SK-N-MC (cell line): Measurements from ENCODE around the gene ZNF275.

Source experiments
- DNase-seq: peaks from one replicate; pipeline ENCODE4 v3.0.0-alpha.2; 2011; ENCODE audit warnings: low read depth, low spot score
- H3K27ac ChIP-seq: fragments of 200-600 bp; sonication (generic); 2 replicates; pipeline ENCODE4 v1.5.1; 2016; ENCODE audit warnings: mixed run types
- H3K36me3 ChIP-seq: fragments of 200-600 bp; sonication (generic); 2 replicates; pipeline ENCODE4 v1.6.1; 2017; ENCODE audit warnings: antibody characterized with exemption, low read length, mixed read lengths; ENCODE audit not compliant: insufficient read depth
- H3K4me3 ChIP-seq: fragments of 200-600 bp; sonication (generic); 2 replicates; pipeline ENCODE4 v1.5.1; 2016
- H3K9ac ChIP-seq: fragments of 200-600 bp; sonication (generic); 2 replicates; pipeline ENCODE4 v1.8.0; 2017; ENCODE audit warnings: mixed run types, mixed read lengths; ENCODE audit not compliant: insufficient read length
- H3K9me3 ChIP-seq: fragments of 200-600 bp; sonication (generic); 2 replicates; pipeline ENCODE4 v1.6.1; 2017; ENCODE audit warnings: low read depth, mild to moderate bottlenecking, antibody characterized with exemption, low read length, moderate library complexity, mixed read lengths
- EZH2 ChIP-seq: fragments of 200-600 bp; sonication (generic); IDR thresholded peaks from one replicate; pipeline ENCODE4 v1.6.1; 2017; ENCODE audit warnings: antibody characterized with exemption
- FOXP2 ChIP-seq: optimal IDR thresholded peaks from 2 replicates; pipeline ENCODE3; 2011; ENCODE audit warnings: mild to moderate bottlenecking, moderate library complexity; ENCODE audit not compliant: insufficient read depth; ENCODE audit errors: extremely low read length, control extremely low read depth
- POLR2AphosphoS5 ChIP-seq: IDR thresholded peaks from 2 replicates; pipeline ENCODE4 v1.6.1; 2012; ENCODE audit warnings: mild to moderate bottlenecking, low read depth, low read length, borderline replicate concordance

ZNF275 gene

DNA sequence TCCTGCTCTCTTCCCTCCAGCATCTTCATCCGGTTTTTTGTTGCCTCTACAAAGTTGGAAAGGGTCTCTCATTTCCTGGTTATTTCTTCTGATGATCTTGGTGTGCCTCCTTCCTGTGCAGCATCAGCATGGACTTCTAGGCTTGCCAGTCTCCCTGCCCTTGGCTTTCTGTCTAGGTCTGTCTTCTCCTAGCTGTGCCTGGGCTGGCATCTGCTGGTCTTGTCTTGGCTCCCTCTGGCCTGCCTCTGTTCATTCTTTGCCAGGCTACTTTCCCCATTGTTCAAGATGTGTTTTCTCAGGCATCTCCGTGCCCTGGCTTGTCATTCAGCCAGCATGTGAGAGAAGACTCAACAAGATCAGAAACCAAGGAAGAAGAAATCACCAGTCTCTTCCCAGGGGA, 9.7 kb downstream of the ZNF275 start:
- H3K36me3 ChIP-seq: peaks cover 72% of the 10 kb centered on the region
- H3K4me3 ChIP-seq: no peak overlapping the region
- H3K27ac ChIP-seq: no peak overlapping the region
- no peaks in the 10 kb centered on the region for H3K9me3 ChIP-seq
- DNase-seq: no peak
- no peak for TF ChIP-seq FOXP2
- no peak overlapping the region for H3K9ac ChIP-seq

DNA sequence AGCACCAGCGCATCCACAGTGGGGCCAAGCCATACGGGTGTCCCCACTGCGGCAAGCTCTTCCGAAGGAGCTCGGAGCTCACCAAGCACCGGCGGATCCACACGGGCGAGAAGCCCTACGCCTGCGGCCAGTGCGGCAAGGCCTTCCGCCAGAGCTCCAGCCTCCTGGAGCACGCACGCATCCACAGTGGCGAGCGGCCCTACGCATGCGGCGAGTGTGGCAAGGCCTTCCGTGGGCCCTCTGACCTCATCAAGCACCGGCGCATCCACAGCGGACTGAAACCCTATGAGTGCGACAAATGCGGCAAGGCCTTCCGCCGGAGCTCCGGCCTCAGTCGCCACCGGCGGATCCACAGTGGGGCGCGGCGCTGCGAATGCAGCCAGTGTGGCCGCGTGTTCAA, 13.6 kb downstream of the ZNF275 start:
- Histone ChIP-seq H3K9me3 (no peaks in the 10 kb centered on the region), H3K4me3 (no peak overlapping the region), H3K36me3 (peaks cover 49% of the 10 kb centered on the region; the same call in 1 of the 2 replicates), H3K9ac (no peak overlapping the region), H3K27ac (no peak overlapping the region)
- DNase-seq: no peak
- TF ChIP-seq EZH2: no peak
- TF ChIP-seq POLR2AphosphoS5: no peak
- TF ChIP-seq FOXP2: no peak

DNA sequence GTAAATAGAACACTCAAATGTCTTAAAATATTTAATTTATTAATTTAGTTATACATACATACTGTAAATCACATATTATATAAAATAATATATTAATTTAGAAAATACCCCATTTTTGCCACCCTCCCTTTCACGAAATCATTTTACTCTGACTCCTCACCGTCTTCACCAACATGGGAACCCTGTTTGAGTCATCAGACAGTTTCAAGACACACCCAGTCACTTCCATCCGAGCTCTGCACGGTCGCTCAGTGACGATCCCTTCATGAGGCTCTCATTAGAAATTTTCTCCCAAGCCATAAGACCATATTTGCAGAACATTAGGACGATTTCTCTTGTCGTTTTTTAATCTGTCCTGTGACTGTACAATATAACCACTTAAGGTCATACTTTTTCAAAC, 14.5 kb downstream of the ZNF275 start:
- H3K9ac ChIP-seq: no peak overlapping the region
- no peak overlapping the region for H3K4me3 ChIP-seq
- peaks cover 49% of the 10 kb centered on the region; the same call in 1 of the 2 replicates for H3K36me3 ChIP-seq
- TF ChIP-seq FOXP2 (no peak), POLR2AphosphoS5 (no peak)
- no peaks in the 10 kb centered on the region for H3K9me3 ChIP-seq
- no peak overlapping the region for H3K27ac ChIP-seq
- DNase-seq: no peak

DNA sequence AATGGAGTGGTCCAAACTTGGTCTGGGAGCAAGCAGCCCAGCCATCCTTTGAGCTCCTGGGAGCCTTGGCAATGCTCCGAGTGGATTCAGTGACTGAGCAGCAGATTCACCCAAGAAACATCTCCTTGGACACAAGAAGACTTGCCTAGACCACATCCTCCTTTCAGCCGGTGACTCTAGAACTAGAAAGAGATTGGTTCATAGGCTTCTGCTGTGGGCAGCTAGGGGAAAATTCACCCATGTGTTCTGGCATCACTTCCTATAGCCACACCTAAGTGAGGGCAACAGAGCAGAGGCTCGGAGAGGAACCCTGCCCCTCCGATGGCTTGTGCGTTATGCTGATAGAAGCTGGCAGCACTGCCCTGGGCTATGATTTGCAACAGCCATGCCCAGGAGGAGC, 16.0 kb downstream of the ZNF275 start:
- TF ChIP-seq EZH2 (no peak), FOXP2 (no peak), POLR2AphosphoS5 (no peak)
- no peak overlapping the region for H3K9ac ChIP-seq
- no peak overlapping the region for H3K27ac ChIP-seq
- H3K36me3 ChIP-seq: peaks cover 35% of the 10 kb centered on the region; the same call in 1 of the 2 replicates
- no peaks in the 10 kb centered on the region for H3K9me3 ChIP-seq
- H3K4me3 ChIP-seq: no peak overlapping the region
- DNase-seq: no peak

DNA sequence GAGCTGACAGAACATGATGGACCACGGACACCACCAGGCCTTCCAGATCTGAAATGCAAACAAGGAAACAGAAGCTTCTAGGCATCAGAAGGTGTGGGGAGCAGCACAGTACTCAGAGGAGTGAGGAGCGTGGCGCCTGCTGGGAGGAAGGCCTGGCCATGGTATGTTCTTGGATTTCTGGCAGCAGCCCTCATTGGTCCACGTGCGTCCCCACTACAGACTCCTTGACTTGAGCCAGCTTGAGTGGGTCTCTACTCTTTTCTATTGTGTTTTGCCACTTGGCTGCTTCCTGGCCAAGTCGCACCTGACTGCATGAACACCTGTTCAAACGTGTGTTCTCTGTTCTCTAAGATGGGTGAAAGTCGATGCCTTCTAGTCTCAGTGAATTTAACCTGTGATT, 18.0 kb downstream of the ZNF275 start:
- H3K9ac ChIP-seq: no peak overlapping the region
- TF ChIP-seq EZH2: no peak
- no peak for TF ChIP-seq FOXP2
- TF ChIP-seq POLR2AphosphoS5: no peak
- no peaks in the 10 kb centered on the region for H3K9me3 ChIP-seq
- no peak for DNase-seq
- peaks cover 19% of the 10 kb centered on the region; the same call in 1 of the 2 replicates for H3K36me3 ChIP-seq
- H3K4me3 ChIP-seq: no peak overlapping the region
- no peak overlapping the region for H3K27ac ChIP-seq

DNA sequence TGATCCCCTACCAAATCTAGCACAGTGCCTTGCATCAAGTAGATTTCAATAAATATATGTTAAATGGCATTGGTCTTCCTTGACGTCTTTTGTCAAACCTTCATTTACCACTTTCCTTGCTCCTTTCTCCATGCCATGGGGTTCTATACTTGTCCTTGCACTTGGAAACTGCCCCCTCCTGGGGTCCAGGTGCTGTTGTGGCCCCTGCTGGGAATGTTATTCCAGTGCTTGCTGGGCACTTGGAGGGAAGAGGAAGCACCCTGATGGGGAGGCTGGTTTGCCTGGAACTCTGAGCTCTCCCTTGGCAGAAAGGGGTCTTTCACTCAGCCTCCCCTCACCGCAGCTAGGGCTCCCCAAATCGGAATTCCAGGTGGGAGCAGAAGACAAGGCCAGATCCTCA, 18.9 kb downstream of the ZNF275 start:
- Histone ChIP-seq H3K36me3 (peaks cover 10% of the 10 kb centered on the region; the same call in 1 of the 2 replicates), H3K9ac (no peak overlapping the region), H3K27ac (no peak overlapping the region), H3K4me3 (no peak overlapping the region), H3K9me3 (no peaks in the 10 kb centered on the region)
- no peak for DNase-seq
- TF ChIP-seq EZH2: no peak
- TF ChIP-seq FOXP2: no peak
- no peak for TF ChIP-seq POLR2AphosphoS5

DNA sequence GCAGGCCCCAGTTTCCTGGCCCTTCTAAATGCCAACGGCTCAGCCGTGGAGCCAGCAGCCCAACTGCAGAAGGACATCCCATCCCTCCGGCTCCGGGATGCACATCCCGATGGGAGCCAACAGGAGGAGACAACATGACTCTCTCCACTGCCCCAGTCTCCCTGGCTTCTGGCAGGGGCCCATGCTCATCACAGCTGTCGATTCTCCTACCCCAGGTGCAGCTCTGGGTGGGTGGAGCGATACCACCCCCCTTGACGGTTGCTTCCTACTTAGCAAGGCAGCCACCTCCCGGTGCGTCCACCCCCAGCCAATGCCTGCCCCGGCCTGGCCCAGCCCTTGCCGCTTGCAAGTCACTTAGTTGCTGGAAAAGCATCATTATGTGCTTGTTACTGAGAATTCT, 19.5 kb downstream of the ZNF275 start:
- Histone ChIP-seq H3K36me3 (peaks cover 7% of the 10 kb centered on the region; the same call in 1 of the 2 replicates), H3K4me3 (no peak overlapping the region), H3K9me3 (no peaks in the 10 kb centered on the region), H3K9ac (no peak overlapping the region), H3K27ac (no peak overlapping the region)
- TF ChIP-seq EZH2: no peak
- no peak for TF ChIP-seq POLR2AphosphoS5
- no peak for TF ChIP-seq FOXP2
- no peak for DNase-seq

DNA sequence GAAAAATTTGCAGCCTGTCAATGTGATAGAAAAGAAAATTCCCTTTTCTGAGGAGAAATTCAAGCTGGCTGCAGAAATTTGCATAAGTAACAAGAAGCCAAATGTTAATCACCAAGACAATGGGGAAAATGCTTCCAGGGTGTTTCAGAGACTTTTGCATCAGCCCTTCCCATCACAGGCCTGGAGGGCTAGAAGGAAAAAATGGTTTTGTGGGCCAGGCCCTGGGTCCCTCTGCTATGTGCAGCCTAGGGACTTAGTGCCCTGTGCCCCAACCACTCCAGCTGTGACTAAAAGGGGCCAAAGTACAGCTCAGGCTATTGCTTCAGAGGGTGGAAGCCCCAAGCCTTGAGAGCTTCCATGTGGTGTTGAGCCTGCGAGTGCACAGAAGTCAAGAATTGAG, 23.9 kb downstream of the ZNF275 start:
- no peak overlapping the region for H3K27ac ChIP-seq
- no peak for DNase-seq
- H3K9me3 ChIP-seq: no peaks in the 10 kb centered on the region
- H3K4me3 ChIP-seq: no peak overlapping the region
- H3K36me3 ChIP-seq: no peaks in the 10 kb centered on the region
- TF ChIP-seq POLR2AphosphoS5 (no peak), EZH2 (no peak), FOXP2 (no peak)
- no peak overlapping the region for H3K9ac ChIP-seq

DNA sequence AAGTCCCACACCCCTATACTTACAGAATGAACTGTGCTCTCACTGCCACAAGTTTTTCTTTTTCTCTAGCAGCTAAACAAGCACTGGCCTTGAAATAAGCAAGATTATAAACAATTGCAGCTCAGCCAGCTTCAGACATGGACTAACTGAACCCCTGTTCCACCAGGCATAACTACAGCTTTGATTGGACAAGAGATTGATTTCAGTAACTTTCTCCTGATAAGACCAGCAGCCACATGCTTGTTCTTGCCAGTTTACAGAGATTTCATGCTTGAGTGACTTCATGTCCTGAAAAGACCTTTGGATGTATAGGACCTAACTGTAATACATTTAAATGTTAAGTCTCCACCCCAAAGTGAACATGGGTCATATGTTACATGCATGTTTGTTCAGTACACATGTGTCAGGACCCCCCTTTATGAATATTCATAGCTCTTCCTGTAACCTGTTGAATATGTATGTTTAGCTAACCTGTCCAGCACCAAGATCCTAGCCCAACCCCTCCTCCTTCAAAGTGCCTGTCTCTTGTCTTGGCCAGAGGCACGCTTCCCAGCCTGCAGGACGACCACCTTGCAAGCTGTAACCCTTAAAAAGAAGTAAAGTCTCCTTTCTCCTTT, 27.9 kb downstream of the ZNF275 start:
- H3K9me3 ChIP-seq: no peaks in the 10 kb centered on the region
- peak overlapping the region; percentile 47 for H3K9ac ChIP-seq
- peak overlapping the region; percentile 51 for H3K27ac ChIP-seq
- H3K4me3 ChIP-seq: peak overlapping the region; percentile 43; the same call in 1 of the 2 replicates
- no peaks in the 10 kb centered on the region for H3K36me3 ChIP-seq
- DNase-seq: no peak
- TF ChIP-seq EZH2 (no peak), FOXP2 (no peak), POLR2AphosphoS5 (no peak)
